Endothelial cell (in vitro differentiated cells): ENCODE data around the gene OR51F1. TPM values are rescaled to one million over a fixed set of nuclear protein-coding genes. Genes with fewer than 3 reads are reported as not detected.
"Not testable (repeated sequence)": the region's sequence is repeated elsewhere in the genome, so short reads cannot be mapped to it uniquely, and the experiment has no call there.

Experiments used
- DNase-seq: peaks from one replicate; pipeline ENCODE4 v3.0.0; 2021; ENCODE audit warnings: low spot score
- H3K27ac Mint-ChIP-seq: one replicate; pipeline ENCODE4 v1.8.0; 2021; ENCODE audit warnings: mixed read lengths, inconsistent platforms; ENCODE audit not compliant: unreplicated experiment
- H3K27me3 Mint-ChIP-seq: one replicate; pipeline ENCODE4 v1.8.0; 2021; ENCODE audit warnings: mild to moderate bottlenecking, moderate library complexity, mixed read lengths, inconsistent platforms; ENCODE audit not compliant: unreplicated experiment
- H3K36me3 Mint-ChIP-seq: one replicate; pipeline ENCODE4 v1.8.0; 2021; ENCODE audit warnings: mild to moderate bottlenecking, low read depth, mixed read lengths, inconsistent platforms; ENCODE audit not compliant: unreplicated experiment
- H3K4me1 Mint-ChIP-seq: one replicate; pipeline ENCODE4 v1.8.0; 2021; ENCODE audit warnings: mild to moderate bottlenecking, mixed read lengths, inconsistent platforms; ENCODE audit not compliant: unreplicated experiment
- H3K4me3 Mint-ChIP-seq: one replicate; pipeline ENCODE4 v1.8.0; 2021; ENCODE audit warnings: mild to moderate bottlenecking, mixed read lengths, inconsistent platforms; ENCODE audit not compliant: unreplicated experiment
- H3K9me3 Mint-ChIP-seq: one replicate; pipeline ENCODE4 v1.8.0; 2021; ENCODE audit warnings: mixed read lengths, inconsistent platforms; ENCODE audit not compliant: unreplicated experiment
- CTCF ChIP-seq: fragments of 200-600 bp; sonication (generic); IDR thresholded peaks from one replicate; pipeline ENCODE4 v1.5.0; 2021; ENCODE audit warnings: antibody characterized with exemption; ENCODE audit not compliant: unreplicated experiment
- total RNA-seq: library from RNA; stranded (reverse); fragmentation: NEBNext Ultra II Directional; extraction: Animal tissue kit (Norgen Biotek cat#: 25700); gene quantifications from one replicate; pipeline ENCODE4 v1.2.1, GENCODE V29; 2021; ENCODE audit not compliant: unreplicated experiment

The OR51F1 gene
- total RNA-seq, 1 donor from 2014 or later = not detected

GRCh38 chr11:4727171-4727570 is 42.6 kb downstream of the OR51F1 start:
- Mint-ChIP-seq H3K4me3 (no peak overlapping the region), H3K36me3 (no peaks in the 10 kb centered on the region), H3K27ac (no peak overlapping the region), H3K27me3 (no peaks in the 10 kb centered on the region), H3K9me3 (no peaks in the 10 kb centered on the region), H3K4me1 (no peaks in the 10 kb centered on the region)
- DNase-seq = no peak
- TF ChIP-seq CTCF = no peak

- peaks cover 24% of the 10 kb centered on the region for H3K4me1 Mint-ChIP-seq
- not testable (repeated sequence) for DNase-seq, H3K4me3 Mint-ChIP-seq, H3K9me3 Mint-ChIP-seq, H3K36me3 Mint-ChIP-seq, H3K27me3 Mint-ChIP-seq, H3K27ac Mint-ChIP-seq
Observed at GRCh38 chr11:4722616-4723534, 46.9 kb downstream of the OR51F1 start.

Other genes starting within 250 kb of the OR51F1 start
- not detected for gene OR52M1, start 224.7 kb downstream of the OR51F1 start, total RNA-seq
- gene OR52I2, start 188.2 kb downstream of the OR51F1 start, total RNA-seq = not detected
- not detected for gene OR52I1, start 175.9 kb downstream of the OR51F1 start, total RNA-seq
- gene TRIM68, start 161.7 kb downstream of the OR51F1 start, total RNA-seq = 15.2 TPM
- gene OR51D1, start 132.5 kb downstream of the OR51F1 start, total RNA-seq = not detected
- gene OR51E1, start 126.0 kb downstream of the OR51F1 start, total RNA-seq = not detected
- gene OR51E2, start 72.1 kb downstream of the OR51F1 start, total RNA-seq = not detected
- not detected for gene MMP26, start 65.2 kb downstream of the OR51F1 start, total RNA-seq
- gene OR52R1, start 34.4 kb upstream of the OR51F1 start, total RNA-seq = not detected
- not detected for gene OR51F2, start 51.4 kb upstream of the OR51F1 start, total RNA-seq
- gene OR51S1, start 79.3 kb upstream of the OR51F1 start, total RNA-seq = not detected
- not detected for gene OR51T1, start 112.0 kb upstream of the OR51F1 start, total RNA-seq
- gene OR51A7, start 133.8 kb upstream of the OR51F1 start, total RNA-seq = not detected
- not detected for gene OR51G2, start 149.4 kb upstream of the OR51F1 start, total RNA-seq
- not detected for gene OR51G1, start 154.4 kb upstream of the OR51F1 start, total RNA-seq
- gene OR51A4, start 177.7 kb upstream of the OR51F1 start, total RNA-seq = not detected
- gene OR51A2, start 185.8 kb upstream of the OR51F1 start, total RNA-seq = not detected
- gene OR51L1, start 224.9 kb upstream of the OR51F1 start, total RNA-seq = not detected